Fibroblast of lung (primary cell): Measurements from ENCODE around the gene RRBP1. TPM values are rescaled to one million over a fixed set of nuclear protein-coding genes. Genes with fewer than 3 reads are reported as not detected.

Experiments
- DNase-seq, 2 donors: peaks; one replicate each; pipeline versions ENCODE4 v3.0.0 to v3.0.0-alpha.2; 2010; ENCODE audit warnings: low read depth in 2 of 2
- H2AFZ ChIP-seq: 2 replicates; pipeline ENCODE4 v1.5.1; 2012; ENCODE audit warnings: low read length, control low read depth, inconsistent platforms
- H3K27ac ChIP-seq: 2 replicates; pipeline ENCODE4 v1.5.1; 2011; ENCODE audit warnings: low read length, control low read depth; ENCODE audit not compliant: insufficient read depth
- H3K27me3 ChIP-seq: 2 replicates; pipeline ENCODE4 v1.5.1; 2011; ENCODE audit warnings: mild to moderate bottlenecking, low read length; ENCODE audit not compliant: control insufficient read depth, insufficient read depth
- H3K36me3 ChIP-seq: 2 replicates; pipeline ENCODE4 v1.5.1; 2011; ENCODE audit warnings: low read length; ENCODE audit not compliant: control insufficient read depth, insufficient read depth
- H3K4me1 ChIP-seq: 2 replicates; pipeline ENCODE4 v1.5.1; 2011; ENCODE audit warnings: low read length; ENCODE audit not compliant: control insufficient read depth, insufficient read depth; ENCODE audit errors: extremely low read depth
- H3K4me2 ChIP-seq: 2 replicates; pipeline ENCODE4 v1.5.1; 2011; ENCODE audit warnings: low read length, control low read depth; ENCODE audit not compliant: insufficient read depth; ENCODE audit errors: extremely low read depth
- H3K4me3 ChIP-seq, 4 experiments: fragments of 200-600 bp in 1 of 4; sonication (generic) in 1 of 4; replicated peaks in 1 of 4; 2 replicates each; pipeline ENCODE4 v1.5.1; 2011 to 2016; ENCODE audit warnings: low read length in 4 of 4, low read depth in 3 of 4, mild to moderate bottlenecking in 3 of 4, control low read depth in 2 of 4, inconsistent platforms in 1 of 4, mixed read lengths in 1 of 4; ENCODE audit not compliant: insufficient read depth in 1 of 4; ENCODE audit errors: control extremely low read depth in 1 of 4
- H3K79me2 ChIP-seq: 2 replicates; pipeline ENCODE4 v1.5.1; 2012; ENCODE audit warnings: mild to moderate bottlenecking, low read length, inconsistent platforms; ENCODE audit not compliant: control insufficient read depth, insufficient read depth
- H3K9ac ChIP-seq: 2 replicates; pipeline ENCODE4 v1.5.1; 2011; ENCODE audit warnings: mild to moderate bottlenecking, low read length, control low read depth; ENCODE audit not compliant: insufficient read depth
- H3K9me3 ChIP-seq: 2 replicates; pipeline ENCODE4 v1.5.1; 2012; ENCODE audit warnings: low read depth, low read length; ENCODE audit not compliant: control insufficient read depth, insufficient read depth
- H4K20me1 ChIP-seq: 2 replicates; pipeline ENCODE4 v1.5.1; 2011; ENCODE audit warnings: low read length; ENCODE audit not compliant: control insufficient read depth, insufficient read depth; ENCODE audit errors: extremely low read depth
- EZH2 ChIP-seq: IDR thresholded peaks from 2 replicates; pipeline ENCODE4 v1.5.1; 2012; ENCODE audit warnings: low read length, control low read depth, mild to moderate bottlenecking; ENCODE audit errors: missing control alignments
- polyA plus RNA-seq, 2 donors: library from polyadenylated mRNA; depleted of rRNA in 1 of 2; stranded (reverse) in 1 of 2; unstranded in 1 of 2; fragments of >200 nt; gene quantifications; 2 replicates each; pipeline ENCODE4 v1.2.1, GENCODE V29; 2011 to 2012; ENCODE audit warnings: missing spikeins in 1 of 2
- total RNA-seq: library from RNA; depleted of rRNA; stranded (reverse); fragments of >200 nt; gene quantifications from 2 replicates; pipeline ENCODE4 v1.2.1, GENCODE V29; 2014
- TF ChIP-seq, protein P1 (sequence below), 2 donors: IDR thresholded peaks in 1 of 2; conservative IDR thresholded peaks in 1 of 2; 1 replicate in 1 of 2; 2 replicates in 1 of 2; pipeline ENCODE4 v1.5.1; 2011 to 2012; ENCODE audit warnings: low read length in 2 of 2, control low read depth in 1 of 2, inconsistent platforms in 1 of 2, low read depth in 1 of 2, mild to moderate bottlenecking in 1 of 2

Gene RRBP1
- total and polyA plus RNA-seq, 2 donors (not counting 1 experiment from before 2014, with no cell fraction given), result 169 to 233 TPM

DNA sequence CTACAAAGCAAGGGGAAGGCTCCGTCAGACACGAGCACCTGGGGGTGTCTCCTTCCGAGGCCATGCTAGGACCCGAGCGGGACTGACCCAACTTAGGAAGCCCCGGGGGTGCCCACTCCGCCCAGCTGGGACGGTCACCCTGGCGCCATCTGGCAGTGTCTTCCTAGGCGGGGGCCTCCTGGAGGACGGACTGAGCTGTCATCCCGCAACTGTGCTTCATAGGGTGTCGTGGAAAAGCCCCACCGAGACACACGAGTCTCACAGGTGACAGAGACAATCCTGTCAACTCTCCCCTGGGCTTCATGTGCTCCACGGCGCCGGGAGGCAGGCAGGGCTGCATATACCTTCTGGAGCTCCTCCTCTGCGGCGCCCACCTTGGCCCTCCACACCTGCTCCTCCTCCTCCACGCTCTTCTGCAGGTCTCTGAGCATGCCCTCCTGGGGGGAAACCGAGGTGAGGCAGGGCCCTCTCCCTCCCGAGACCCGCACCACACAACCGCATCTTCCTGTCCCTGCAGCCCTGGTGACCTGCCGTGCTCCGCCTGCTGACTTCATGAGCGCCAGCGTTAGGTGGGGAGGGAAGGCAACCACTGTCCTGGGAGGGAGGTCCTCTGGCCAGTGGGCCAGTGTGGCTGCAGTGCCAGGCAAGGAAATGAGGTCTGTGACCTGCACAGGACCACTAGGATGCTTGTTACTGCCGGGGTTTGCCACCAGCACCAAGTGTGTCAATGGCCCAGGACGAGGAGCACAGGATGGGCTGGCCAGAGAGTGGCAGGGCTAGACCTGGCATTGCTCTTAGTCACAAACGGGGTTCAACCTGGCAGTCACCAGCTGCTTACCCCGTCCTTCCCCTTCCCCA, 61.4 kb downstream of the RRBP1 start:
- no peaks in the 10 kb centered on the region for H4K20me1 ChIP-seq
- peaks cover 72% of the 10 kb centered on the region for H3K36me3 ChIP-seq
- H3K4me3 ChIP-seq, result no peak overlapping the region
- no peaks in the 10 kb centered on the region for H3K9me3 ChIP-seq
- no peak for DNase-seq
- no peaks in the 10 kb centered on the region for H3K4me1 ChIP-seq
- no peaks in the 10 kb centered on the region for H3K27me3 ChIP-seq
- TF ChIP-seq, protein P1, sequence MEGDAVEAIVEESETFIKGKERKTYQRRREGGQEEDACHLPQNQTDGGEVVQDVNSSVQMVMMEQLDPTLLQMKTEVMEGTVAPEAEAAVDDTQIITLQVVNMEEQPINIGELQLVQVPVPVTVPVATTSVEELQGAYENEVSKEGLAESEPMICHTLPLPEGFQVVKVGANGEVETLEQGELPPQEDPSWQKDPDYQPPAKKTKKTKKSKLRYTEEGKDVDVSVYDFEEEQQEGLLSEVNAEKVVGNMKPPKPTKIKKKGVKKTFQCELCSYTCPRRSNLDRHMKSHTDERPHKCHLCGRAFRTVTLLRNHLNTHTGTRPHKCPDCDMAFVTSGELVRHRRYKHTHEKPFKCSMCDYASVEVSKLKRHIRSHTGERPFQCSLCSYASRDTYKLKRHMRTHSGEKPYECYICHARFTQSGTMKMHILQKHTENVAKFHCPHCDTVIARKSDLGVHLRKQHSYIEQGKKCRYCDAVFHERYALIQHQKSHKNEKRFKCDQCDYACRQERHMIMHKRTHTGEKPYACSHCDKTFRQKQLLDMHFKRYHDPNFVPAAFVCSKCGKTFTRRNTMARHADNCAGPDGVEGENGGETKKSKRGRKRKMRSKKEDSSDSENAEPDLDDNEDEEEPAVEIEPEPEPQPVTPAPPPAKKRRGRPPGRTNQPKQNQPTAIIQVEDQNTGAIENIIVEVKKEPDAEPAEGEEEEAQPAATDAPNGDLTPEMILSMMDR (conservative IDR thresholded peaks at IDR 0.05 in 1 of 2, IDR thresholded peaks at IDR 0.05 in 1 of 2; ENCODE audit: low read depth in 1 of 2, low read length in 2 of 2), result no peak
- TF ChIP-seq EZH2, result no peak
- no peak overlapping the region for H3K27ac ChIP-seq
- H3K4me2 ChIP-seq, result no peak overlapping the region
- H3K79me2 ChIP-seq, result peaks cover 2% of the 10 kb centered on the region
- H3K9ac ChIP-seq, result no peak overlapping the region
- no peak overlapping the region for H2AFZ ChIP-seq

DNA sequence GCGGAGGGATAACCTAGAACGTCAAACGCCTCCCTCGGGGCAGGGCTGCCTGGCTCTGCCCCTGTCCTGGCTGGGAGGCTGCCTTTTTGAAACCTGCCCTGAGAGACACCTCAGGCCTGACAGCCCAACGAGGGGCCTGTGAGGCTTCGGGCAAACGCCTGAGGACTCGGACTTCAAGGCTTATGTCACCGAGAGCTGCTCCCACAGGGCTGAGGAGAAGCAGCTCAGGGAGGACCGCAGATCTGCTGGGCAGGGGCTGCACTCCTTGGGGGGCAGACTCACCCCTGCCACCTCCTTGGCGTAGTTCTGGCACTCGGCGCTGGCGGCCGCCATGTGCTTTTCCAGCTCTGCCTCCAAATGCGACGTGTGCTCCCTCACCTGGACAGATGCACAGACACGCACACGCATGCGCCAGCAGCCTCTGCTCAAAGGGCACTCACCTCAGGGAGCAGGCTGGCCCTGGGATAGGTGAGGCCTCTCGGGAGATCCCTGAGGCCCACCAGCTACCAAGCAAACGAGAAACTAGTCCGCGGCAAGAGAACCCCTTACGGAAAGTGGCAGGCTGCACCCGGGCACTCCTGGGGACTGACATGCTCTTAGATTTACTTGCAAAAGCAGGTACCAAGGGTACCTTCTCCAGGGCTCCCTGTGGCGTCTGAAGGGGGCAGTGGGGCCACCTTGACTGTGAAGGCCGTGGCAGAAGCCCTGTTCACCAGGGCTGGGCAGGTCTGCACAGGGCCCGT, 62.5 kb downstream of the RRBP1 start:
- peaks cover 75% of the 10 kb centered on the region for H3K36me3 ChIP-seq
- no peak overlapping the region for H3K4me3 ChIP-seq
- peaks cover 7% of the 10 kb centered on the region for H3K4me1 ChIP-seq
- TF ChIP-seq EZH2, result no peak
- TF ChIP-seq, protein P1 (conservative IDR thresholded peaks at IDR 0.05 in 1 of 2, IDR thresholded peaks at IDR 0.05 in 1 of 2; ENCODE audit: low read depth in 1 of 2, low read length in 2 of 2), result no peak
- H2AFZ ChIP-seq, result no peak overlapping the region
- no peaks in the 10 kb centered on the region for H3K27me3 ChIP-seq
- no peak for DNase-seq
- no peak overlapping the region for H3K27ac ChIP-seq
- no peak overlapping the region for H3K4me2 ChIP-seq
- no peaks in the 10 kb centered on the region for H4K20me1 ChIP-seq
- H3K79me2 ChIP-seq, result peaks cover 2% of the 10 kb centered on the region
- no peak overlapping the region for H3K9ac ChIP-seq
- H3K9me3 ChIP-seq, result no peaks in the 10 kb centered on the region

DNA sequence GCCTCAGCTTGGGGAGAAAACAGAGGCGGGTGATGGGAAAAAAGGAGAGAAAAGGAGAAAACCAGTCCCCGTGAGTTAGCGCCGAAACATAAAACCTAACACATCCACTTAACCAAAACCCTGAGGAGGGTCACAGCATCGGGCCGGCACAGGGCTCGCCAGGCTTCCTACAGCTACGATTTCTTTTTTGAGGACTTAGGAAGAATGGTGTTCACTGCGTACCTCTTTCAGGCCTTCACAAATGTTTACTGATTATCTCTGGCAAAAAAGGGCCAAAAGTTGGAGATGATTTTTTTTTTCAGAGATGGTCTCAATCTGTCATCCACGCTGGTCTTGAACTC, 63.4 kb downstream of the RRBP1 start:
- H3K79me2 ChIP-seq, result no peaks in the 10 kb centered on the region
- H3K27ac ChIP-seq, result no peak overlapping the region
- no peaks in the 10 kb centered on the region for H4K20me1 ChIP-seq
- DNase-seq, result no peak
- no peak for TF ChIP-seq EZH2
- no peak overlapping the region for H3K9ac ChIP-seq
- H2AFZ ChIP-seq, result no peak overlapping the region
- no peak overlapping the region for H3K4me3 ChIP-seq
- peaks cover 68% of the 10 kb centered on the region for H3K36me3 ChIP-seq
- H3K27me3 ChIP-seq, result no peaks in the 10 kb centered on the region
- no peaks in the 10 kb centered on the region for H3K9me3 ChIP-seq
- peaks cover 7% of the 10 kb centered on the region for H3K4me1 ChIP-seq
- H3K4me2 ChIP-seq, result no peak overlapping the region
